ENCODE data around the gene SLC25A6.
"Not testable (repeated sequence)": the region's sequence is repeated elsewhere in the genome, so short reads cannot be mapped to it uniquely, and the experiment has no call there.

The SLC25A6 gene

DNA sequence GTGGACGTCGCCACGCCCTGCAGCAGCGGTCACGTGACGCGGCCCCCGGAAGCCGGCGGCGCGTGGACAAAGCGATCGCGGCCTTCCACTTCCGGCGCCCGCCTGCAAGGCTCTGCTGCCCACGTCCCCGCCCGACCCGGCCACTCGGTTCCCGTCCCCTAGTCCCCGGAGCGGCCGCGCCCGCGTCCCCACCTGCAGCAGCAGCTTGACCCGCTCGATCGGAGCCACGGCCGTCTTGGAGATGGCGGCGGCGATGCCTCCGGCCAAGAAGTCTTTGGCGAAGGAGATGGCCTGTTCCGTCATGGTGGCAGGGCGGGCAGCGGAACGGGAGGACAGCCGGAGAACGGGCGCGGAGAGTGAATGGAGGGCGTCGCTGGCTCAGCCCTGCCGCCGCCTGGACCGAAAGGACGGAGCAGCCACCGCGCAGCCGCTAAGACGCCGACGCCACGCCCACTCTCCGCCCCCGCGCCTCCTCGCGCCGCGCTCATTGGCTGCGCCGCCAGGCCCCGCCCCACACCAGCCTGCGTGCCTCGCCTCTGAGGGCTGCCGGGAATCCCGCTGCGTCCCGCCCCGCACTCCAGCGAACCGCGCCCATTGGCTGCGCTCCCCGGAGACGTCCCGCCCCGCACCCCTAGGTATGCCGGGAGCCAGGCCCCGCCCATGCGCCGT, at the start of gene SLC25A6:
Gene SLC25A6 (minus strand): TSS at position 407 of the 669 bp plus-strand sequence. CDS start 104 bp downstream, at position 303.
- DNase-seq (ENCODE audit: low spot score), result peak; percentile 99

DNA sequence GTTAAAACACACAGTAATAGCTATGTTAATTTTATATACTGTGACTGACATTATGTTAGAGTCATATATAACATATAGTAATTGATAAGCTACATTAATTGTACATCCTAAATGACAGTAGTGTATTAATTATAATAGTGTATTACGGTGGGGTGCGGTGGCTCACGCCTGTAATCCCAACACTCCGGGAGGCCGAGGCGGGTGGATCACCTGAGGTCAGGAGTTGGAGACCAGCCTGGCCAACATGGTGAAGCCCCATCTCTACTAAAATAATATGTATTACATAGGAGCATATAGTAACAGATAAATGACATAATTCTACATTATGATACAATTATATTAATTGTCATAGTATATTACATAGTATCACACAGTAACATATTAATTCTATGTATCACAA, 48.6 kb upstream of the SLC25A6 start:
- no peak for DNase-seq (ENCODE audit: low spot score)

GRCh38 chrX:1435241-1435895, 43.5 kb upstream of the SLC25A6 start:
- DNase-seq (ENCODE audit: low spot score), result peak; percentile 29

- DNase-seq (ENCODE audit: low spot score), result no peak
Observed at GRCh38 chrX:1434871-1435240, 42.9 kb upstream of the SLC25A6 start.

DNA sequence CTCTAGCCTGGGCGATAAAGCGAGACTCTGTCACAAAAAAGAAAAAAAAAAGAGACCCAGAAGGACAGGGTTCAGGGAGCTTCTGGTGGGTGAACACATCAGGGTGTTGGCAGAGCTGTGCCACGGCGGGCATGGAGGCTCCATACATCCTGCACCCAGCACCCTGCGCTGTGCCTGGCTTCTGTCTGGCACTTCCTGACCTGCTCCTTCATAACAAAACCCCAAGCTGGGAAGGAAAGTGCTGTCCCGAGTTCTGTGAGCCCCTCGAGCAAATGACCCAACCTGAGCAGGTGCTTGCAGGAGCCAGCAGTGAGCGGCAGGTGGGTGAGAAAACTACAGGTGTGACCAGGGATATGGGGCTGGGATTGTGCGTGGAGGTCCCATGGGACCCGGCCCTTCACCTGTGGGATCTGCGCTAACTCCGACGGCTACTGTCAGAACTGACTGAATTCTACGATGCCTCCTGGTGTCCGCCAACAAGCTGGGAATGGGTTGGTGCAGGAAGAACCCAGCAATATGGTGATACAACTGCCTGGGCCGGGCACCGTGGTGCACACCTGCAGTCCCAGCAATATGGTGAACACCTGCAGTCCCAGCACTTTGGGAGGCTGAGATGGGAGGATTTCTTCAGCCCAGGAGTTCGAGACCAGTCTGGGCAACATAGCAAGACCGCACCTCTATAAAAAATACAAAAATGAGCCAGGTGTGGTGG, 41.9 kb upstream of the SLC25A6 start:
- DNase-seq (ENCODE audit: low spot score), result no peak

DNA sequence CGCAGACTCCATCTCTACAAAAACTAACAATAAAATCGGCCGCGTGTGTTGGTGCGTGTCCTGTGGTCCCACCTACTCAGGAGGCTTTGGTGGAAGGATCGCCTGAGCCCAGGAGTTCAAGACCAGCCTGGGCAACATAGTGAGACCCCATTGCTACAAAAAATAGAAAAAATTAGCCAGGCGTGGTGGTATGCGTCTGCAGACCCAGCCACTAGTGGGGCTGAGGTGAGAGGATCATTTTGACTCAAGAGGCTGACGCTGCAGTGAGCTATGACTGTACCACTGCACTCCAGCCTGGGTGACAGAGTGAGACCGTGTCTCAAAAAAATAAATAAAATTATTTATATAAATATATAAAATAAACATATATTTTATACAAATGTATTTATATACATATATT, 38.5 kb upstream of the SLC25A6 start:
- DNase-seq (ENCODE audit: low spot score), result no peak

- no peak for DNase-seq (ENCODE audit: low spot score)
Observed at GRCh38 chrX:1427756-1428155, 35.8 kb upstream of the SLC25A6 start.

DNA sequence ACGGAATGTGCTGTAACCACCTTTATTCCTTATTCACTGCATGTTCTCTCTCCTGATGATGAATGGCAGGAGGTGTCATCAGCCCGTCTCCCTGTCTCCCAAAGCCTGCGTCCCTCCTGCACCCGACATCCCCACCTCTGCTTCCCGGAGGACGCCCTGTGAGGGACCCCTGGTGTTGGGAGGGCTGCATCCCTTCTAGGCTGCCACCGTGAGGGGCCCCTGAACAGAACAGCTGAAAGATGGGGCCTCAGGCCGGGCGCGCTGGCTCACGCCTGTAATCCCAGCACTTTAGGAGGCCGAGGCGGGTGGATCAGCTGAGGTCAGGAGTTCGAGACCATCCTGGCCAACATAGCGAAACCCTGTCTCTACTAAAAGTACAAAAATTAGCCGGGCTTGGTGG, 34.4 kb upstream of the SLC25A6 start:
- not testable (repeated sequence) for DNase-seq (ENCODE audit: low spot score)

- no peak for DNase-seq (ENCODE audit: low spot score)
Observed at GRCh38 chrX:1425381-1425780, 33.5 kb upstream of the SLC25A6 start.

DNA sequence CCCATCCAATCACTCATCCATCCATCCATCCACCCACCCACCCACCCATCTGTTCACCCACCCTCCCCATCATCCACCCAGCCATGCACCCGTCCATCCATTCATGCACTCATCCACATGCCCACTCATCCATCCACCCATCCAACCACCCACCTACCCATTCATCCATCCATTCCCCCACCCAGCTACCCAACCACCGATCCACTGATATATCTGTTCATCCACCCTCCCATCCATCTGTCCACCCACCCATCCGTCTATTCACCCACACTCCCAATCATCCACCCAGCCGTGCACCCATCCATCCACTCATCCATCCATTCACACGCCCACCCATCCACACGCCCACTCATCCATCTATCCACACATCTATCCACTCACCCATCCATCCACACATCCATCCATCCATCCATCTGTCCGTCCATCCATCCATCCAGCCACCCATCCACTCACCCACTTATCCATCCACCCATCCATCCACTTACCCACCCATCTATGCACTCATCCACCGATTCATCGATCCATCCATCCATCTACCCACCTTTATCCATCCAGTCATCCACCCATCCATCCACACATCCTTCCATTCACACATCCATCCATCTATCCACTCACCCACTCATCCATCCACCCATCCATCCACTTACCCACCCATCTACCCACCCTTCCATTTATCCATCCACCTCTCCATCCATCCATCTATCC, 32.4 kb upstream of the SLC25A6 start:
- DNase-seq (ENCODE audit: low spot score), result no peak

DNA sequence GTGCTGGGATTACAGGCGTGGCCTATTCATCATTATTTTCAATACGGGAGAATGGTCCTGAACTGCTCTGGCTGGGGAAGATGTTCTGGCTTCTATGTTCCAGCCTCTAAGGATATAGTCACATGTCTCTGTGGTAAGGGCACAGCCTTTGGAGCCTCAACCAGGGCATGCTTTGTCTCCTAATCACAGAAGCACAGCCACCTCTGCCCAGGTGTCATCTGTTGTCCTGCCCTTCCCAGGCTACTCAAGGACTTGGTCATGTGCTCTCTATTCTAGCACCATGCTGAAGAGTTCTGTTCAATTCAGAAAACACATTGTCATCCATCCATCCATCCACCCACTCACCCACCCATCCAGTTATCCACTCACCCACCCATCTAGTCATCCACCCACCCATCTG, 31.3 kb upstream of the SLC25A6 start:
- DNase-seq (ENCODE audit: low spot score), result no peak

- DNase-seq (ENCODE audit: low spot score), result no peak
Observed at GRCh38 chrX:1422135-1422465, 30.2 kb upstream of the SLC25A6 start.

GRCh38 chrX:1421433-1422134, 29.7 kb upstream of the SLC25A6 start:
- no peak for DNase-seq (ENCODE audit: low spot score)

GRCh38 chrX:1420371-1420770, 28.5 kb upstream of the SLC25A6 start:
- DNase-seq (ENCODE audit: low spot score), result no peak

DNA sequence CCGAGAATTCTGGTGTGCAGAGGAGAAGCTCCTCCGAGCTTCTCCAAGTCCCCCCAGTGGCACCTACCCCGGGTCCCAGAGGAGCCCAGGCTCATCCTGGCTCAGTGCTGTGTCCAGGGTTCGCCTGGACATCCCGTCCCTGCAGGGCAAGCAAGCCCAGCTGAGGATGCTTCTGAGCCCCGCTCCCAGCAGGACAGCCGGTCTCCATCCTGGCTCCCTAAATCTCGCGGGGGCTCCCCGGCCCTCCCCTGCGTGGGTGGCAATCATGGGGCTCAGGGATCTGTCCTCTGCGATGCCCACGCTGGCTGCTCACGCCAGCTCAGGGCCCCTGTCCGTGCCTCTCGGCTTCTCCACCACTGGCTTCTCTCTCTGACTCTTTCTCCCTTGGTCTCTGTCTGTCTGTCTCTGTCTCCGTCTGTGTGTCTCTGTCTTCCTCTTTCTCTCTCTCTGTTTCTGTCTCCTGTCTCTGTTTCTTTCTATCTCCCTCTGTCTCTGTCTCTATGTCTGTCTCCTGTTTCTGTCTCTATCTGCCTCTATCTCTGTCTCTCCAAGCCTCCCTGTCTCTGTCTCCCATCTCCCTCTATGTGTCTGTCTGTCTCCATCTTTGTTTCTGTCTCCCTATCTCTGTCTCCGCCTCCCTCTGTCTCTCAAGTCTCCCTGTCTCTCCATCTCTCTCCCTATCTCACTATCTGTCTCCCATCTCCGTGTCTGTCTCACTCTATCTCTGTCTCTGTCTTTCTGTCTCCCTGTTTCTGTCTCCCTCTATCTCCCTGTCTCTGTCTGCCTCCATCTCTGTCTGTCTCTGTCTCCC, 27.8 kb upstream of the SLC25A6 start:
- DNase-seq (ENCODE audit: low spot score), result no peak

- DNase-seq (ENCODE audit: low spot score), result no peak
Observed at GRCh38 chrX:1418901-1419544, 27.1 kb upstream of the SLC25A6 start.

DNA sequence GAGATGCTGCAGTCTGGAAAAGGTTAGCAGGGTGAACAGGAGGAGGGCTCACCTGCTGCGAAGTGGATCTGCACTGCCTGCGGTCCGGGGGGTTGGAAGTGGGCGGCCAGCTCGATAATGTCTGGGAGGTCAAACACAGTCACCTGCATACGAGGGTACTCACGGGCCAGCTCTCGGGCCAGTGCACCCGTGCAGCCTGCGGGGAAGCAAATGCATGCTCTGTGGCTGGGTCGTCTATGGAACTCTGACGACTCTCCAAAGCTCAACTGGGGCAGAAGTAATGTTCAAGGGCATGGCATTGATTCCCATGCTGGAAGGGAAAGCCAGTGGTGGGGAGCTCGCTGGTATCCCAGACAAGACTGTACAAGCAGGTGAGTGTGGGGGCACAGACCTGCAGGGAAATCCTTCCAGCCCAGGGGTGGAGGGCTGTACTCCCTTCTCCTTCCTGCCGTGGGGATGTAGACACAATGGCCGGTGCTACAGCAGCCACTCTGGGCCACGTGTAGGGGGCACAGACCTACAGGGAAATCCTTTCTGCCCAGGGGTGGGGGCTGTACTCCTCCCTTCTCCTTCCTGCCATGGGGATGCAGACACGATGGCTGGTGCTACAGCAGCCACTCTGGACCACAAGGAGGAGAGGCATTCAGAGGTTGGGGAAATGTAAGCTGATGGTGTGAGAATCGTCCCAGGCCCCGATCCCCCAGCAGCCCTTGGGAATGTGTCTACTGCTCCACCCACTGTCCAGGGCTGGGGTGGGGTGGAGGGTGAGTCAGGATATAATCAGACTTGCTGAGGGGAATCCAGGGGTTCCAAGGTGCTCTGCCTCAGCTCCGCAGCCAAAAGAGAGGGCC, 26.2 kb upstream of the SLC25A6 start:
- DNase-seq (ENCODE audit: low spot score), result no peak

GRCh38 chrX:1416965-1417760, 25.2 kb upstream of the SLC25A6 start:
- DNase-seq (ENCODE audit: low spot score), result no peak

- DNase-seq (ENCODE audit: low spot score), result no peak
Observed at GRCh38 chrX:1416327-1416784, 24.4 kb upstream of the SLC25A6 start.
